WTC11 (cell line): ENCODE results near the gene BRSK2. TPM values are rescaled to one million over a fixed set of nuclear protein-coding genes. Genes with fewer than 3 reads are reported as not detected.
A peak's percentile ranks its signal among the peaks of the same experiment; 100 is the strongest.

Source experiments
- ATAC-seq: fragments of 200-7000 bp; cut with Tn5 transposase; 2 replicates; pipeline ENCODE4 v1.10.0; 2021; ENCODE audit warnings: mild to moderate bottlenecking, moderate library complexity
- CTCF ChIA-PET: fragments of 300-600 bp; sonication (Branson Sonifier 250); formaldehyde crosslinking; loops from one replicate; lab custom pipeline; 2021; ENCODE audit warnings: antibody characterized with exemption; lab: Charles Lee
- POLR2A ChIA-PET: fragments of 350-600 bp; sonication (Branson Sonifier 250); formaldehyde crosslinking; loops from one replicate; lab custom pipeline; 2021; ENCODE audit warnings: antibody characterized with exemption; lab: Charles Lee
- DNase-seq: peaks from one replicate; pipeline ENCODE4 v3.0.0; 2021; ENCODE audit warnings: low spot score
- H3K27ac Mint-ChIP-seq: 2 replicates; pipeline ENCODE4 v1.8.0; 2021; ENCODE audit warnings: mixed read lengths
- H3K27me3 Mint-ChIP-seq: 2 replicates; pipeline ENCODE4 v1.8.0; 2021; ENCODE audit warnings: low read depth, mild to moderate bottlenecking, moderate library complexity, mixed read lengths
- H3K36me3 Mint-ChIP-seq: 2 replicates; pipeline ENCODE4 v1.8.0; 2021; ENCODE audit warnings: mixed read lengths
- H3K4me1 Mint-ChIP-seq: 2 replicates; pipeline ENCODE4 v1.8.0; 2022; ENCODE audit warnings: mixed read lengths
- H3K4me3 Mint-ChIP-seq: 2 replicates; pipeline ENCODE4 v1.8.0; 2021; ENCODE audit warnings: mild to moderate bottlenecking, moderate library complexity, mixed read lengths
- H3K9me3 Mint-ChIP-seq: 2 replicates; pipeline ENCODE4 v1.8.0; 2021; ENCODE audit warnings: mixed read lengths
- ESRRA ChIP-seq: sonication (generic); formaldehyde crosslinking; IDR thresholded peaks from 2 replicates; pipeline ENCODE4 v1.8.1; 2022; ENCODE audit warnings: mild to moderate bottlenecking, missing genetic modification reagents, borderline replicate concordance
- FOXJ3 ChIP-seq: sonication (generic); formaldehyde crosslinking; IDR thresholded peaks from 2 replicates; pipeline ENCODE4 v1.9.0; 2021; ENCODE audit warnings: missing genetic modification reagents, mild to moderate bottlenecking, borderline replicate concordance
- FOXK1 ChIP-seq: sonication (generic); formaldehyde crosslinking; IDR thresholded peaks from 2 replicates; pipeline ENCODE4 v1.8.0; 2022; ENCODE audit warnings: mild to moderate bottlenecking, moderate library complexity, missing genetic modification reagents
- JAZF1 ChIP-seq: fragments of 250-450 bp; sonication (Bioruptor Pico); IDR thresholded peaks from 2 replicates; pipeline ENCODE4 v1.9.0; 2021; ENCODE audit warnings: moderate library complexity, mild to moderate bottlenecking, inconsistent platforms
- JUN ChIP-seq: sonication (generic); formaldehyde crosslinking; IDR thresholded peaks from 2 replicates; pipeline ENCODE4 v1.8.0; 2023; ENCODE audit warnings: mild to moderate bottlenecking, missing genetic modification reagents
- KAT7 ChIP-seq: sonication (generic); formaldehyde crosslinking; IDR thresholded peaks from 2 replicates; pipeline ENCODE4 v1.8.1; 2023; ENCODE audit warnings: missing genetic modification reagents, mild to moderate bottlenecking, borderline replicate concordance
- ZNF121 ChIP-seq: sonication (generic); formaldehyde crosslinking; IDR thresholded peaks from 2 replicates; pipeline ENCODE4 v1.8.0; 2023; ENCODE audit warnings: missing genetic modification reagents
- ZNF219 ChIP-seq: sonication (generic); formaldehyde crosslinking; IDR thresholded peaks from 2 replicates; pipeline ENCODE4 v1.8.0; 2023; ENCODE audit warnings: missing genetic modification reagents, mild to moderate bottlenecking, borderline replicate concordance
- ZNF263 ChIP-seq: sonication (generic); formaldehyde crosslinking; IDR thresholded peaks from 2 replicates; pipeline ENCODE4 v1.8.1; 2022; ENCODE audit warnings: low read depth, mild to moderate bottlenecking, moderate library complexity, missing genetic modification reagents
- ZNF317 ChIP-seq: sonication (generic); formaldehyde crosslinking; IDR thresholded peaks from 2 replicates; pipeline ENCODE4 v1.8.1; 2023; ENCODE audit warnings: low read depth, mild to moderate bottlenecking, moderate library complexity, missing genetic modification reagents, borderline replicate concordance
- ZNF423 ChIP-seq: fragments of 250-450 bp; sonication (Bioruptor Pico); IDR thresholded peaks from 2 replicates; pipeline ENCODE4 v2.1.2; 2022; ENCODE audit warnings: mild to moderate bottlenecking, moderate library complexity
- total RNA-seq: library from RNA; stranded (reverse); gene quantifications from 3 replicates; pipeline ENCODE4 v1.2.3, GENCODE V29; 2021
- TF ChIP-seq, protein P1 (sequence below): fragments of 250-450 bp; sonication (Bioruptor Pico); IDR thresholded peaks from 2 replicates; pipeline ENCODE4 v1.9.0; 2021; ENCODE audit warnings: mild to moderate bottlenecking
- TF ChIP-seq, protein P2 (sequence below): sonication (generic); formaldehyde crosslinking; IDR thresholded peaks from 2 replicates; pipeline ENCODE4 v1.8.0; 2022; ENCODE audit warnings: mild to moderate bottlenecking, missing genetic modification reagents
- TF ChIP-seq, protein P3 (sequence below): sonication (generic); formaldehyde crosslinking; IDR thresholded peaks from 2 replicates; pipeline ENCODE4 v1.8.0; 2022; ENCODE audit warnings: mild to moderate bottlenecking, missing genetic modification reagents
- TF ChIP-seq, protein P4 (sequence below): fragments of 250-450 bp; sonication (Bioruptor Pico); conservative IDR thresholded peaks from 2 replicates; pipeline ENCODE4 v1.9.0; 2021; ENCODE audit warnings: mild to moderate bottlenecking

The BRSK2 gene
- total RNA-seq, 1 experiment from 2014 or later, result 34.5 TPM

DNA sequence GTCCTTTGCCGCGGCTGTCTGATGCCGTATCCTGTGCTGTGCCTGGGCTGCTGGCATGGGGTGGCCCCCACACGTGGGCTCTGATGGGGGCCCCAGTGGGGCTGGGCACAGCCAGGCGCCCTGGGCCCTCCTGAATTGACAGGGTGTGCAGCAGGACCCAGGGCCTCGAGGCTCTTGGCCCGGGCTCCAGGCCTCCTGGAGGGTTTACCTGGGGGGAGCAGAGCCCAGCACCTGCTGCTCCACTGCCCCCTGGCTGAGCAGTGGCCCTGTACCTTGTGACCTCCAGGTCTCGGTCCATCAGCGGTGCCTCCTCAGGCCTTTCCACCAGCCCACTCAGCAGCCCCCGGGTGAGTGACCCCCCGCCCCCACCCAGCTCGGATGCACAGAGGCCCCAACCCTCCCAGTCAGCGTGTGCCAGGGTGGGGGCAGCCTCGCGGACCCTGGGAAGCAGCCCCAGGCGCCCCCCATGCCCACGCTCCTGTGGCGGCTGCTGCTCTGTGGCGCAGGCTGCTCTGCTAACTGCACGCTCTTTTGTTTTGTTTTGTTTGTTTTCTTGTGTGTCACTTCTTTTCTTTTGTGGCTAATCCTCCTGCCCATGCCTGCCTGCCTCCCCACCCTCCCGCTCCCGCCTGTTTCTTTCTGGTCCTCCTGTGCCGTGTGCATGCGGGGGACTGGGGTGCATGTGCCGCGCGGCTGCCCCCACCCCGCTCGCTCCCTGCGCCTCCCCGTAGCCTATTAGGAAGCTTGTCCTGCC, 59.9 kb downstream of the BRSK2 start (continued):
- TF ChIP-seq, protein P1, sequence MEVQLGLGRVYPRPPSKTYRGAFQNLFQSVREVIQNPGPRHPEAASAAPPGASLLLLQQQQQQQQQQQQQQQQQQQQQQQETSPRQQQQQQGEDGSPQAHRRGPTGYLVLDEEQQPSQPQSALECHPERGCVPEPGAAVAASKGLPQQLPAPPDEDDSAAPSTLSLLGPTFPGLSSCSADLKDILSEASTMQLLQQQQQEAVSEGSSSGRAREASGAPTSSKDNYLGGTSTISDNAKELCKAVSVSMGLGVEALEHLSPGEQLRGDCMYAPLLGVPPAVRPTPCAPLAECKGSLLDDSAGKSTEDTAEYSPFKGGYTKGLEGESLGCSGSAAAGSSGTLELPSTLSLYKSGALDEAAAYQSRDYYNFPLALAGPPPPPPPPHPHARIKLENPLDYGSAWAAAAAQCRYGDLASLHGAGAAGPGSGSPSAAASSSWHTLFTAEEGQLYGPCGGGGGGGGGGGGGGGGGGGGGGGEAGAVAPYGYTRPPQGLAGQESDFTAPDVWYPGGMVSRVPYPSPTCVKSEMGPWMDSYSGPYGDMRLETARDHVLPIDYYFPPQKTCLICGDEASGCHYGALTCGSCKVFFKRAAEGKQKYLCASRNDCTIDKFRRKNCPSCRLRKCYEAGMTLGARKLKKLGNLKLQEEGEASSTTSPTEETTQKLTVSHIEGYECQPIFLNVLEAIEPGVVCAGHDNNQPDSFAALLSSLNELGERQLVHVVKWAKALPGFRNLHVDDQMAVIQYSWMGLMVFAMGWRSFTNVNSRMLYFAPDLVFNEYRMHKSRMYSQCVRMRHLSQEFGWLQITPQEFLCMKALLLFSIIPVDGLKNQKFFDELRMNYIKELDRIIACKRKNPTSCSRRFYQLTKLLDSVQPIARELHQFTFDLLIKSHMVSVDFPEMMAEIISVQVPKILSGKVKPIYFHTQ (CRISPR knock-in tag), result no peak
- no peak for TF ChIP-seq FOXJ3 (CRISPR knock-in tag)

DNA sequence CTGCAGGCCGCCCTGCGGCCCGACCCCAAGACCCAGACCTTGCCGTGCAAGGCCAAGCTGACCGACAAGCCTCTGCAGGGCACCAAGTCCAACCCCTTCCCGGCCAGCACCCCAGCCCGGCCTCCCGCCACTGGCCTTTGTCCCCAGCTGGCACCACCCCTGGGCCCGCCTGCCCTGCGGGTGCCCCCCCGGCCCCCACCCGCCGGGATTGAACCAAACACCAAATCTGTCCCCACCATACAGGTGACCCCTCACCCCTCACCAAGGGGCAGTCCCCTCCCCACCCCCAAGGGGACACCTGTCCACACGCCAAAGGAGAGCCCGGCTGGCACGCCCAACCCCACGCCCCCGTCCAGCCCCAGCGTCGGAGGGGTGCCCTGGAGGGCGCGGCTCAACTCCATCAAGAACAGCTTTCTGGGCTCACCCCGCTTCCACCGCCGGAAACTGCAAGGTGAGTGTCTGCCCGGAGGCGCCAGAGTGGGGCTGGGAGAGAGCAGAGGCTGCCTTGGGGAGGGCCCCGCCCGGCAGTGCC, 60.7 kb downstream of the BRSK2 start:
- no peak for DNase-seq
- POLR2A ChIA-PET, result no interaction called here
- H3K4me1 Mint-ChIP-seq, result no peaks in the 10 kb centered on the region
- H3K4me3 Mint-ChIP-seq, result no peak overlapping the region
- TF ChIP-seq, protein P2, sequence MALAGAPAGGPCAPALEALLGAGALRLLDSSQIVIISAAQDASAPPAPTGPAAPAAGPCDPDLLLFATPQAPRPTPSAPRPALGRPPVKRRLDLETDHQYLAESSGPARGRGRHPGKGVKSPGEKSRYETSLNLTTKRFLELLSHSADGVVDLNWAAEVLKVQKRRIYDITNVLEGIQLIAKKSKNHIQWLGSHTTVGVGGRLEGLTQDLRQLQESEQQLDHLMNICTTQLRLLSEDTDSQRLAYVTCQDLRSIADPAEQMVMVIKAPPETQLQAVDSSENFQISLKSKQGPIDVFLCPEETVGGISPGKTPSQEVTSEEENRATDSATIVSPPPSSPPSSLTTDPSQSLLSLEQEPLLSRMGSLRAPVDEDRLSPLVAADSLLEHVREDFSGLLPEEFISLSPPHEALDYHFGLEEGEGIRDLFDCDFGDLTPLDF (CRISPR knock-in tag), result no peak
- TF ChIP-seq ZNF423 (CRISPR knock-in tag), result no peak
- no peak for TF ChIP-seq ESRRA (CRISPR knock-in tag)
- H3K36me3 Mint-ChIP-seq, result no peaks in the 10 kb centered on the region
- H3K9me3 Mint-ChIP-seq, result no peaks in the 10 kb centered on the region
- H3K27me3 Mint-ChIP-seq, result no peaks in the 10 kb centered on the region
- no peak overlapping the region for H3K27ac Mint-ChIP-seq
- ATAC-seq, result no peak
- CTCF ChIA-PET, result interaction anchor here (1.0 kb wide), 1 partner anchor 157 kb away, joined by 3 read pairs; no protein-coding TSS in a partner anchor

DNA sequence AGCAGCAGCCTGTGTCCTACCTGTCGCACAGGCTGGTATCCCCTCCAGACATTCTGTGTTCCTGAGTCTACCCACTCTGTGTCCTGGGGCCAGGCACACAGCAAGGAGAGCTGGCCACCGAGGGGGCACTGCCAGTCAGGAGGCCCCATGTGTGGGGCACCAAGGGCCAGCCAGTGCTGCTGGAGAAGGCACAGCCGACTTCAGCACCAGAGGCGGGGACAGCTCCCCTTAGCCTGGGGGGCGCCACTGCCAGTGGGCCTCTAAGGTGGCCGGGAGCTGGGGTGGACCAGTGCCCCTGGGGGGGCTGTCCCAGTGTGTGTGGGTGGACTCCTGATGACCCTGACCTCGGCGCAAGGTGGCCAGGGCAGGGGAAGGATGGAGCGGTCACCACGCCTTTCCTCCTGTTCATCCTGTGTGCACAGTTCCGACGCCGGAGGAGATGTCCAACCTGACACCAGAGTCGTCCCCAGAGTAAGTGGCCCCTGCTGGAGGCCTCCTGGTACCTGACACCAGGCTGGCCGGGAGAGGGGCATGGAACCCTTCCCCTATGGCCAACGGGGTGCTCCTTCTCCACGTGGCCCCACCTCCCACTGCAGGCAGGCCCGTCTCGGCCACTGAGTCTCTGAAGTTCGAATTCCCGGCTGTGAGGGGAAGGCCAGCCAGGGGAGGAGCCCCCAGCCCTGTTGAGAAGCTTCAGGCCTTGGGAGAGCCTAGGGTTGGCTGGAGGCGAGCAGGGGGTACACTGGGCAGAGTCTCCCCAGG, 61.4 kb downstream of the BRSK2 start:
- no peak overlapping the region for H3K27ac Mint-ChIP-seq
- no peak for TF ChIP-seq KAT7
- TF ChIP-seq, protein P3, sequence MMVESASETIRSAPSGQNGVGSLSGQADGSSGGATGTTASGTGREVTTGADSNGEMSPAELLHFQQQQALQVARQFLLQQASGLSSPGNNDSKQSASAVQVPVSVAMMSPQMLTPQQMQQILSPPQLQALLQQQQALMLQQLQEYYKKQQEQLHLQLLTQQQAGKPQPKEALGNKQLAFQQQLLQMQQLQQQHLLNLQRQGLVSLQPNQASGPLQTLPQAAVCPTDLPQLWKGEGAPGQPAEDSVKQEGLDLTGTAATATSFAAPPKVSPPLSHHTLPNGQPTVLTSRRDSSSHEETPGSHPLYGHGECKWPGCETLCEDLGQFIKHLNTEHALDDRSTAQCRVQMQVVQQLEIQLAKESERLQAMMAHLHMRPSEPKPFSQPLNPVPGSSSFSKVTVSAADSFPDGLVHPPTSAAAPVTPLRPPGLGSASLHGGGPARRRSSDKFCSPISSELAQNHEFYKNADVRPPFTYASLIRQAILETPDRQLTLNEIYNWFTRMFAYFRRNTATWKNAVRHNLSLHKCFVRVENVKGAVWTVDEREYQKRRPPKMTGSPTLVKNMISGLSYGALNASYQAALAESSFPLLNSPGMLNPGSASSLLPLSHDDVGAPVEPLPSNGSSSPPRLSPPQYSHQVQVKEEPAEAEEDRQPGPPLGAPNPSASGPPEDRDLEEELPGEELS, result peak; percentile 37; the same call in 1 of the 2 replicates
- TF ChIP-seq ZNF219 (CRISPR knock-in tag), result 0 out of 2 replicates have a peak, but pooled peaks have one; percentile 56
- no peak for TF ChIP-seq ZNF121
- ATAC-seq (no peak), DNase-seq (no peak)
- no peak overlapping the region for H3K4me3 Mint-ChIP-seq
- H3K27me3 Mint-ChIP-seq, result no peaks in the 10 kb centered on the region
- no peaks in the 10 kb centered on the region for H3K36me3 Mint-ChIP-seq
- CTCF ChIA-PET, result interaction anchor here (0.6 to 1.0 kb wide), 3 partner anchors 95 to 181 kb away, joined by 3 read pairs; no protein-coding TSS in a partner anchor
- no peaks in the 10 kb centered on the region for H3K9me3 Mint-ChIP-seq
- no peaks in the 10 kb centered on the region for H3K4me1 Mint-ChIP-seq
- POLR2A ChIA-PET, result no interaction called here

DNA sequence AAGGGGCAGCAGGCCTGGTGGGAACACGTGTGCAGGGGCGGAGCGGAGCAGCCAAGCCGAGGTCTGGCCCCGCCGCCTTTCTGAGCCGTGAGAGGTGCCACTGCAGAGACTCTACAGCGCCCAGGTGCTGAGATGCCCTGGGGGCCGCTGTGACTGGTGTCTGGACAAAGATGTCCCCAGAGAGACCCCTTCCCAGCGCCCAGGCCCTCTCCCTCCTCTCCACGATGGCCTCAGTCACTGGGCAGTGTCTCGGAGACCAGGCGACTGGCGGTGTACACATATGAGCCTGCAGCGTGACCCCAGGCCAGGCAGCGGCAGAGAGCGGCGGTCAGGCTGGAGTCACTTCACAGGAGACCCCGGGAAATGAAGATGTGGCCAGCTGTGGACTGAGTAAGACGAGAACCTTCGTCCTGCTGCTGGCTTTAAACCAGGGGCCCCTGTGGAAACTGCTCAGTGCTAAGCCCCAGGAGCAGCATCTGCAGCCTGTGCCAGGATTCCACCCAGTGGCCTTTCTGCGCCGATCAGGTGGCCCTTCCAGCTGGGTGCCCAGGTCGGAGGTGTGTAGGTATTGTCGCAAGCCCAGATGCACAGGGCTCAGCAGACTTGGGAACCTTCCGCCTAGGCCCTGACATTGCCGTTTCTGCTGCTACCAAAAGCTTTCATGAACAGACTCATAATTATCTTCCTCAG, 62.2 kb downstream of the BRSK2 start:
- Mint-ChIP-seq H3K9me3 (no peaks in the 10 kb centered on the region), H3K4me1 (no peaks in the 10 kb centered on the region), H3K27me3 (no peaks in the 10 kb centered on the region), H3K27ac (no peak overlapping the region), H3K36me3 (no peaks in the 10 kb centered on the region), H3K4me3 (no peak overlapping the region)
- no peak for DNase-seq
- no peak for ATAC-seq
- ChIA-PET POLR2A (no interaction called here), CTCF (interaction anchor here (0.6 to 1.6 kb wide), 3 partner anchors 16 to 180 kb away, joined by 3 to 15 read pairs (median 3); no protein-coding TSS in a partner anchor)
- no peak for TF ChIP-seq JUN (CRISPR knock-in tag)
- no peak for TF ChIP-seq ZNF317 (CRISPR knock-in tag)
- TF ChIP-seq, protein P4, sequence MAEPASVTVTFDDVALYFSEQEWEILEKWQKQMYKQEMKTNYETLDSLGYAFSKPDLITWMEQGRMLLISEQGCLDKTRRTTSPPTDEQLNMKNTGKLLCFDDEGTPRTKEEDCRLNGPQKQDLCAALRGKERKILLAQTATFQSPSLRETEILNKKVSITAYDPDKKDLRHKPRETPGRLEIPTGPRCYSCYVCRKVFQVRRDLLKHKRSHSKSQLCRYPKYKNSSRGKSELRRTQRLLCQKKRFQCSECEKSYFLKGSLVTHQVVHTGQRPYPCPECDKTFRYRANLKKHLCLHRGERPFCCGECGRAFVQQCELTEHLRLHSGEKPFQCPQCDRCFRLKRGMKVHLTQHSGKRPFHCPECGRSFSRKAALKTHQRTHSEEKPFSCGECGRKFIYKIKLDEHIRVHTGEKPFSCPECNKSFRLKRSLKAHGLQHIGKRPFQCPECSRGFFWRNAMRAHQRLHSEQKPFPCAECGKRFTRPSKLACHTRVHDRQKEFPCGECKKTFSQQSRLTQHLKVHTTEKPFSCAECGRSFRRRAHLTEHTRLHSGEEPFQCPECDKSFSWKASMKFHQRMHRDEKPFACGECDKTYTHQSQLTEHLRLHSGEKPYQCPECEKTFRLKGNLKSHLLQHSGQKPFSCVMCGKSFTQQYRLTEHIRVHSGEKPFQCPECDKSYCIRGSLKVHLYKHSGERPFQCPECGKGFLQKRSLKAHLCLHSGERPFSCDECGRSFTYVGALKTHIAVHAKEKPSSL (CRISPR knock-in tag), result no peak
- TF ChIP-seq FOXK1 (CRISPR knock-in tag), result no peak
- TF ChIP-seq JAZF1 (CRISPR knock-in tag), result no peak
- TF ChIP-seq ZNF263 (CRISPR knock-in tag), result no peak
